GM19468 (cell line): ENCODE results near the gene FARS2.
"Not testable (repeated sequence)": the region's sequence is repeated elsewhere in the genome, so short reads cannot be mapped to it uniquely, and the experiment has no call there.

Experiments used
- ATAC-seq: cut with Tn5 transposase; IDR thresholded peaks from one replicate; pipeline ENCODE4 v1.9.1; 2021; ENCODE audit warnings: mild to moderate bottlenecking, moderate library complexity, moderate number of reproducible peaks; ENCODE audit not compliant: unreplicated experiment; ENCODE audit errors: extremely low read depth

Gene FARS2

GRCh38 chr6:5670811-5671561, 409.7 kb downstream of the FARS2 start:
- no peak for ATAC-seq

GRCh38 chr6:5671601-5672559, 410.6 kb downstream of the FARS2 start:
- ATAC-seq = no peak

GRCh38 chr6:5672581-5673011, 411.3 kb downstream of the FARS2 start:
- no peak for ATAC-seq

GRCh38 chr6:5673019-5673790, 411.9 kb downstream of the FARS2 start:
- ATAC-seq = no peak

GRCh38 chr6:5674141-5674540, 412.8 kb downstream of the FARS2 start:
- no peak for ATAC-seq

GRCh38 chr6:5674721-5675120, 413.4 kb downstream of the FARS2 start:
- no peak for ATAC-seq

- no peak for ATAC-seq
These were observed 415.4 kb downstream of the FARS2 start for GRCh38 chr6:5676701-5677100.

GRCh38 chr6:5677219-5678000, 416.1 kb downstream of the FARS2 start:
- no peak for ATAC-seq

- ATAC-seq = no peak
These were observed 418.0 kb downstream of the FARS2 start for GRCh38 chr6:5679270-5679669.

- ATAC-seq = no peak
These were observed 418.4 kb downstream of the FARS2 start for GRCh38 chr6:5679691-5680090.

- ATAC-seq = no peak
These were observed 418.8 kb downstream of the FARS2 start for GRCh38 chr6:5680095-5680494.

- no peak for ATAC-seq
These were observed 420.2 kb downstream of the FARS2 start for GRCh38 chr6:5681480-5681879.

- no peak for ATAC-seq
These were observed 421.2 kb downstream of the FARS2 start for GRCh38 chr6:5682530-5682929.

GRCh38 chr6:5683747-5684146, 422.4 kb downstream of the FARS2 start:
- not testable (repeated sequence) for ATAC-seq

GRCh38 chr6:5684320-5685053, 423.2 kb downstream of the FARS2 start:
- no peak for ATAC-seq

GRCh38 chr6:5693225-5694145, 432.2 kb downstream of the FARS2 start:
- no peak for ATAC-seq

GRCh38 chr6:5695260-5696245, 434.2 kb downstream of the FARS2 start:
- ATAC-seq = no peak
